GM19397 (cell line): Measurements from ENCODE around the gene AMZ1.
"Not testable (repeated sequence)": the region's sequence is repeated elsewhere in the genome, so short reads cannot be mapped to it uniquely, and the experiment has no call there.

Experiments
- ATAC-seq: cut with Tn5 transposase; IDR thresholded peaks from one replicate; pipeline ENCODE4 v1.9.1; 2021; ENCODE audit warnings: mild to moderate bottlenecking, moderate library complexity; ENCODE audit not compliant: unreplicated experiment

Gene AMZ1

DNA sequence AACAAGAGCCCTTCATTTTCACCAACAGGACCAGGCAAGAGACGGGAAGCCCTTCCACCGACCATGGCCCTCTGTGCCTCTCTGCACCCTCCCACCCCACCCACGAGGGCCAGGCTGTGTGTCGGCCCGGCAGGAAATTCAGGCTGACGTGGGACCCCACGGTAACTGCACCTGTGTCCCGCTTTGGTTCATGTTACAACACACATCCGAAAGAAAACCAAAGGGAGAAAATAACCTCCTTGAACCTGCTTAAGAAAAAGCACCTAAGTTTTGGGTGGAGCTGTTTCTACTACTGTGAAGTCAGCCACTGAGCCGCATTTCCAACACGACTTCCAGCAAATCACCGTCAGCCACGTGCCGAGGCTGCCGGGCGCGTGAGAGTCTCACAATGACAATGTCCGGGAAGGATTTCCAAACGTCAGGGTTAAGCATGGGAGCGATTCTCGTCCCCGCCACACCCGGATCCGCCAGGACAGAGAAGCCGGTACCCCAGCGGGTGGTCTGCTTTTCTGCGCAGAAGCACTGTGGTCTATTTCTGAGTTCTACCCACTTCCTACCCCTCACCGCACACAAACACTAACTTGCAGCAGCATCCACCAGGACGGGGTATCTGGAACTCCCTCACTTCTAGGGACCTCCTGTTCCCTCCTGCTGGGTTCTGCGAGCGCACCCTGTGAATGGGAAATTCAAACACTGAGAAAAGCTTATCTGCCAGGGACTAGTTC lies 36.6 kb downstream of the AMZ1 start:
- ATAC-seq, result no peak

DNA sequence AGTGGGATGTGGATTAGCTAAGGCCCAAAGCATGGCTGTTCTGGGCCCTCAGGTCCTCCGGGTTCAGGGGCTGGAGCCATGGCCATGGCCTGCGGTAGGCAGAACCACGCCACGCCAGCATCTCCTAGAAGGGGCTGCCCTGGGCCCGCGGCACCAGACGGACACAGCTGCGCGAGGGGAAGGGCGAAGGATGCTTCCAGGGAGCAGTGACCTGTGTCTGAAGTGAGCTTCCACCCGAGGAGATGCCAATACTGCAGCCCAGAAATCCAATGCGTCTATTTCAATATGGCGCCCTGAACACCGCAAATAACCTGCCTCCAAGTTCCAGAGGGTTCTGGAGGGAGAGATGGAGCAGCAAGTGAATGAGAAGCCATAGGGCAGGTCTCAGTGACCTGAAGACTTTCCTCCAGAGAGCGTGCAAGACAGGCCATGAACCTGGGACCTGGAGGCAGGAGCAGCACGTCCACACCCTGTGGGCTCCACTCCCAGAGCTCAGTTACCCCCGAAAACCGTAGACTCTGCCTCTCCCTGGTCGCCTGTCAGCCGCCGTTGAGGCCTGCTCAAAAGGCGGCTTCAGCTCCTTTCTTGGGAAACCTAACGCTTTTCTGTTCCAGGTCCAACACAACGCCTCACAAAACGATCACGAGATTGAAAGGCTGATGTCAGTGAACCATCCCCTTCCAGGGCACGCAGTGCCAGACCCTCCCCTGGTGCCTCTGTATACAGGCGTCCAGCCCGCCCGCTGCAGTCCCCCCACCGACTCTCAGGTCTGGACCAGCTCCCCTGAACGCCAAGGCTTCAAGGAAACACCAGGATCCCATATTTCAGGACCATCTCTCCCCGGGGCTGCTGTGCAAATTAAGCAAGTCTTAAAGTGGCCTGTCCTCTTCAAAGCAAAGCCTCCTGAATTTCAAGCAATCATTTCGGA lies 37.4 kb downstream of the AMZ1 start:
- ATAC-seq, result no peak

DNA sequence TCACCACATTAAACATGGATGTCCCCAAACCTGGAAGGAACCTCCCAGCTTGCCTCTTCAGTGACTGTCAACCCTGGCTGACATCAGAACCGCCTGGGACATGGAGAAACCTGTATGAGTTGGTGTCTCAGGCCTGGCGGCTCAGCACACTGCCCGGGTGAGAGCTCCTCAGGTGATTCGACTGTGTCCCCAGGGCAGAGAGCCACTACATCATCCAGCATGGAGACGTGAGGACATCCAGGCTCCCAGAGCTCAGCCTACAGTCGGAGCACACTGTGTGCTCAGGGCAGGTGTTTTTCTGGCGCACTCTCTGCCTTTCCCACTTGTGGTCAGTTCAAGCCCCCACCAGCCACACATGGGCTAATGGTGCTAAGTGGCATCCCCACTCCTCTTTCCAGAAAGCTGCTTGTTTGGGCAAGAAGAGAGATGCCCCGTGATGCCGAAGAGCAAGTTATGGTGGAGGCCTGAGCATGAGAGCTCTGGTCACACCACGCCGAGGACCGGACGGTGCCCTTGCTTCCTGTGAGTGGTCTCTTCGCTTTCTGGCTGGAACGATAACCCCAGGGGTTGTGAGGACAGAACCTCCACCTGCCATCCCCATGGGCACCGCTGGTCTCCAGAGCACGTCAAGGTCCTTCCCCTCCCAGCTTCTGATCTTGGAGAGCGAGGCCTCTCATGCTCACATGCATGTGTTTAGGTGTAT lies 38.5 kb downstream of the AMZ1 start:
- ATAC-seq, result no peak

DNA sequence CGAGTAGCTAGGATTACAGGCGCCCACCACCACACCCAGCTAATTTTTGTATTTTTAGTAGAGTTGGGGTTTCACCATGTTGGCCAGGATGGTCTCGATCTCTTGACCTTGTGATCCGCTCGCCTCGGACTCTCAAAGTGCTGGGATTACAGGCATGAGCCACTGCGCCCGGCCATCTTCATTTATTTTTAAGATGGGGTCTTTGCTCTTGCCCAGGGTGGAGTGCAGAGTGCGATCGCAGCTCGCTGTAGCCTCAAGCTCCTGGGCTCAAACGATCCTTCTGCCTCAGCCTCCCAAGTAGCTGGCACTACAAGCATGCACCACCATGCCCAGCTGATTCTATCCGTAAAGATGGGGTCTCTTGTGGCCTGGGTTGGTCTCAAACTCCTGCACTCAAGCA lies 39.2 kb downstream of the AMZ1 start:
- not testable (repeated sequence) for ATAC-seq

DNA sequence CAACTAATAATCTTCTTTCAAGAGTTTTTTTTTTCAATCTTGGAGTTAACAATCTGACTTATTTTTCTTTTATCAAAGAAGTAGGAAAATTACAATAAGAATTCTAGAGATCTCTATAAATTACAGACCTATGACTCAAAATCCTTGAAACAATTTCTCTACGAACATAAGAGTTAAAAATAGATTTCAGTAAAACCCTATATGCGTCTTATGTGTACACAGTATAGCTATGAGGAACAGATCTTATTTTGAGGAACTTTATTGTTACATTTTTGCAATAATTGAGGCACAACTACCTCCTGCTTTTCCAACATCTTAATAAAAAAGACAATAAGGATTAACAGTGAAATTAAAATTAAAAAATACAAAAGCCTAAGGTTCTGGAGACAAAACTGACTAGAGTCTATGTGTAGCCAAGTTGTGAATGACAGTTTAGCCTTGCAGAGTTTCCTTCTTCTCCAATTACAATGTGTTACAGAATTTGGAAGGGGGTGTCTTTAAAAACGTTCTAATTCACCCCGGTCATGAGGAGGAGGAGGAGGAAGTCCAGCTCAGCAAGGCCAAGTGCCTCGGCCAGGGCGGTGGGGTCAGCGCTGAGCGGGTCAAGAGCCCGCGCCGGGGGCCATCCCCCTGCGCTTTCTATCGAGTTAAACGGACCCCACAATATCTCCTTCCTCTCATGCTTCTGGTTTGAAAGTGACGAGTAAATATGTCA lies 40.5 kb downstream of the AMZ1 start:
- ATAC-seq, result no peak

DNA sequence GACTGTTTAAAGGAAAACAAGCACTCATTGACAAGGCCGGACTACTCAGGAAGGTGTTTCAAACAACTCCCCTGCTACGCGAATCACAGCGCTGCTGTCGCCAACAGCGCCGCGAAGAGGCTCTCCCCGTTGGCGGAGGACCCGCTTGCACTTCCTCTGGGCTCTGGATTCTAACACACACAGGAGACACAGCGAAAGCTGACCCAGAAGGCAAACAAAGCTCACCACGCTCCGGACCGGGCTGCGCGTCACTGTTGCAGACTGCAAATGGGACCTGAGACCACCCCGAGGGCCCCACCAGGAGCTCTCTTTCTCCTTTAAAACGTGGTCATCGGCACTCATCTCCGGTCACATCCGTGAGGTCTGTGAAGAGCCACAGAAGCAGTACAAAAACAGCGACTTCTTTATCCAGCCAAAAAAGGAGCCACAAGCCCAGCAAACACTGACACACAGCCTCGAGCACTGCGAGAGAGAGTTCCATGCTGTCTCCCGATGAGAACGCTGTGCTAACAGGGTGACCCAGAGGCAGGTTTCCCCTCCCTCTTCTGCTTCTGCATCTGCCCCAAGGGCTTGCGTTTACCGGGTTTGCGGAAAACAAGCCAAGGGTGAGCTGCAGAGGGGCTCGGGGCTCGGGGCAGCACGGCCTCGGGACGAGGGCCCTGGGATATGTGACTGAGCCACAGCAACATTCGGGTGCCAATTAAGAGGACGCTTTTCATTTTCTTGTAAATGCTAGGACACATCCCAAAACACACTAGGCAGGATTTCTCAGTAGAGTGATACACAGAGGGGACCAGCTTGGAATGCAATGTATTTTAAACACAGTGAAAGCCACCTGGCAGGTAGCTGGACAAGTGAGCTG lies 41.3 kb downstream of the AMZ1 start:
- no peak for ATAC-seq

DNA sequence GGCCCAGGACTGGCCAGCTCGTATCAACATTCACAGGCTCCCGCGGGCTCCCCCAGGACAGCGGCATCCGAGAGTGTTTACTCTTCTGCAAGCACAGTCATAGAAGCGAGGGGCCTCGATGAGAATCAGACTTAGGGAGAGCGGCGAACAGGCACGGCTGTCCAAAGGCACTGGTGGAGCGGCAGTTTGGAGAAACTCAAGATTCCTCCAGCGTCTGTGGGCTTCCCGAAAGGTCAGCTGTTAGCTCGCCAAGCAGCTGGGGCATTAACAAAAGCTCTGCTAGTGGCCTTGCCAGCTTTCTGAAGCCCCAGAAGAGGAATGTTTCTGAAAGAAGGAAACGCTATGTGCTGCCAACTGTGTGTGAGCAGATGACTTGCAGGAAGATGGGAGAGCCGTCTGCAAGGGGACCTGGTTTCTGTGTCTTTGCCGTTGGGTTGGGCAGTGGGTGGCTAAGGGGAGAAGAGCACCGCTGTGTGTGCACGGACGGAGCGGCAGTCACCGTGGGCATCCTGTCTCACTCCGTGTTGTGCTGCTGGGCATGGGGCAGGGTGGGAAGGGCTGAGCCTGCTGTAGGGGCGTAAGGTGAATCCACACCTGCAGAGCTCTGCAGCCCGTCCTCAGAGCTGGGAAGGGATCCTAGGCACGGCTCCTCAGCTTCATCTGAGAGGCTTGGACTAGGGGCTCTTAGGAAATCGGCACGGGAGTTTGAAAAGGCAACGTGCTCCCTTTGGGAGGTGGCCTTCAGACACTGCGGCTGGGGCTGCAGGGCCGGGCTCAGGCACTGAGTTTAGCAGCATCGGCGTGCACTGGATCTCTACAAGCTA lies 42.1 kb downstream of the AMZ1 start:
- ATAC-seq, result no peak

DNA sequence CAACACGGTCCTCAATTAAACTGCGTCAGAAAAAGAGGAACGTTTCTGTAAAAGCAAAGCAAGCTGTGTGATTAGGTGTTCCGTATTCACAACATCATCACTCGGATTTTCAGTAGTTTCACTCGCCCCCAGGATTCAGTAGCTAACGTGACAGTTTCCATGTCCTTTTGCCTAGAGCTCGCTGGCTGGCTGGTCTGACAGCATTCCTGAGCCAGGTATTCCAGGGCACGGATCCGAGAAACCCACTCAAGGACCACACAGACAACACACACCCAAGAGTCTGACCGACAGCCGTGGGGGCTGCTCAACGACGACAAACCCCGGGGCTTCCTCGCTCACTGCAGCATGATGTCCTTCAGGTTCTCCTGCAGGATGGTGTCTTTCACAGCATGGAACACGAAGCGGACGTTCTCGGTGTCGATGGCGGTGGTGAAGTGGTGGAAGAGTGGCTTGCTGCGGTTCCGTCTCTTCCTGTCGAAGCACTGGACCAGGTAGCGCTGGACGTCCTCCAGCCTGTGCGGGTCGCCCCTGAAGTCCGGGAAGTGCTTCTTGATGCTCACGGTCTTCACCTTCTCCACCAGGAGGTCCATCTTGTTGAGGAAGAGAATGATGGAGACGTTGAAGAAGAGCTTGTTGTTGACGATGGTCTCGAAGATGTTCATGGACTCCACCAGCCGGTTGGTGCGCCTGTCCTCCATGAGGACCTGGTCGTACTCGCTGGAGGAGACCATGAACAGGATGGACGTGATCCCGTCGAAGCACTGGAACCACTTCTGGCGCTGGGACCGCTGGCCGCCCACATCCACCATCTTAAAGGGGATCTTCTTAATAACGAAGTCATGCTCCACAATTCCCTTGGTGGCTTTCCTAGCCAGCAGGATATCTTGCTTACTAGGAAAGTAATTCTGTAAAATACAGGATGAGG lies 43.1 kb downstream of the AMZ1 start:
- no peak for ATAC-seq

DNA sequence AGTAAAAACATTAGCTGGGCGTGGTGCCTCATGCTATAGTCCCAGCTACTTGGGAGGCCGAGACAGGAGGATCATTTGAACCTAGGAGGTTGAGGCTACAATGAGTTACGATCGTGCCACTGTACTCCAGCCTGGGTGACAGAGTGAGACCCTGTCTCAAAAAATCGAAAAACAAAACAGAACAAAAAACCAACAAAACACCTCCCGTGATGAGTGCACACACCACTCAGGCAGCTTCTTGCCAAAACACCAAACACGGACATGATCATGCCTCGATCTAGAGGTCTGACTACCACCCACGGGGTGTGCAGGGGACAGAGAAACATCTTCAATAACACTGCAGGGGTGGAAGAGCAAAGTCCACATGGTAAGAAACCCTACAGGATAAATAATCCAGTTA lies 44.4 kb downstream of the AMZ1 start:
- ATAC-seq, result no peak

DNA sequence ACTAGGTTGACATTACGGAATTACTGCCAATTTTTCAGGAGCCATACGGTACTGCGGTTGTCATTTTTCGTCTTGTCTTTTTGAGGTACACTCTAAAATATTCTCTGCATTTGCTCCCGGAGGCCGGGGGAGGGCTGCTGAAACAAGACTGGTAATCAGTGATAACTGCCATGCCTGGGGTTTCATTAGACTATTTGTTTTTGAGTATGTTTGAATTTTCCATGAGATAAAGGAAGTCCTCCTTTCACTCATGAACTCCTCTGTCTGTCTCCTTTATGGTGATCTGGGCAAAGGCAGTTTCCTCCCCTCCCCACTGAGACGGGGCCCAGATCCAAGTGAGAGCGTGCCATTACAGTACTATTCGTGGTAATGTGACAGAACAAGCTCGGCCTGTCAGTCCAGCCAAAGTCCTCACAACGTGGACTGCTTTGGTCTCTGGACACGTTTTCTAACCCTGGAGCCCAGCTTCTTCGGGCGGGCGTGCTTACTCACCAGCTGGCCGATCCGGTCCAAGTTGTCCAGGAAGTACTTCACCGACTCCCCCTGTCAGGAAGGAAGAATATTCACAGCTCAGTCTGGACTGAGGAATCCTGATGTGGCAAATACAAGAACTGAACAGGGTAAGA lies 45.1 kb downstream of the AMZ1 start:
- ATAC-seq, result no peak

DNA sequence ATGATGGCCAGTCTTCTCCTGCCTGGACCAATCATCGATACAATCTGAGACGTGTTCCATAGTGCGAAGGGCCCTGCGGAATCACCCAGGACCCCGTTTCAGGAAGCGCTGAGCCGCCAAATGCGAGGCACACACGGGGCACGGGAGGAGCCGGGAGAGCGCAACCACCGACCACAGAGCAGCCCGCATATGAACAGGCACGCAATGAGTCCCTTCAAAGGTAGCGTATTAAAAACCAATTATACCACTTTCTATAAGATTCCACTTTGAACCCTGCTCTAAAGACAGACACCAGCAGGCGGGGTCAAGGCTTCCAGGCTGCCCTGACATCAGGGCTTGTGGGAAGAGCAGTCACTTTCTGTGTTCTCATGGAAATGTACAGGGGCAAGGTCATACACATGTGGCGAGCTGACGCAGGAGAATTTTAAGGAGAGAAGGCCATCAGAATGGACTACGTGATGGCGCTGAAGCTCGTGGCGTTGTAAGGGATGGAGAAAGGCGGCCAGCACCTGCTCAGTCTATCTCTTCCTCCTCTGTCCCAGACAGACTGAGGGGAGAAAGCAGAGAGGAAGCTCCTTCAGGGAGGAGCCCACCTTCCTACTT lies 46.2 kb downstream of the AMZ1 start:
- ATAC-seq, result no peak

DNA sequence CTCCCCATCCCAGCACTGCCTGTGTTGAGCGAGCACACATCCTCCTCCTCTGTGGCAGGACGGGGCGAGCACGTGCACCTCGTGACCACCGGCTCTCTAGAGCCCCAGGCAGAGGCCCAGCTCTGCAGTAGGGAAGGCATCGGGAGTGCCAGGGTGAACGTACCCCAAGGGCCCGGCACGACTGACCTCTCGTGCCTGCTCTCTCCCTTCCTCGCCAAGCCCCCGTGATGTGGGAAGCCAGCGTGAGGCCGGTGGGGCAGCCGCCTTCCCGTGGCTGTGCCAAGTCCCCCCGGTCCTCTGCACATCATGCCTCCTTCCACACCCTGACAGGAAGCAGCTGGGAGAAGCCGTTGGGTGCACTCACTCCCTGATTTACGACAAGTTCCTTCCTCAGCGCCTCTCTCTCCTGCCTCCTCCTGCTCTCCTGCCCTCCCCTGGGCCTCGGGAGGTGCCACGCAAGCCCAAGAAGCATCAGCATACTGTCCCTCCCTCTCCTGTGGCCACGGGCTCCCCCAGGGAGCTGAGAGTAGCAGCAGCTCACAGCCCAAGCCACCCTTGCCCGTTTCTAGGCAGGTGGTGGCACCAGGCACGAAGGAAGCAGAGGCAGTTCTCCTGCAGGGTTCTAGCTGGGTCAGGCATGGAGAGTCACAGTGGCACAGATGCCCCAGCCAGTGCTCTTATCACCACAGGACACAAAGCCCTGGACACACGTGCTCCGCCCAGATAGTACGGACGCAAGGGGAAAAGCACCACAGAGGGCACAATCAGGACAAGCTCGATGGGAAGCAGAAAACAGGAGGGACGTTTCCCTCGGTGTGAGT lies 47.0 kb downstream of the AMZ1 start:
- ATAC-seq, result no peak

DNA sequence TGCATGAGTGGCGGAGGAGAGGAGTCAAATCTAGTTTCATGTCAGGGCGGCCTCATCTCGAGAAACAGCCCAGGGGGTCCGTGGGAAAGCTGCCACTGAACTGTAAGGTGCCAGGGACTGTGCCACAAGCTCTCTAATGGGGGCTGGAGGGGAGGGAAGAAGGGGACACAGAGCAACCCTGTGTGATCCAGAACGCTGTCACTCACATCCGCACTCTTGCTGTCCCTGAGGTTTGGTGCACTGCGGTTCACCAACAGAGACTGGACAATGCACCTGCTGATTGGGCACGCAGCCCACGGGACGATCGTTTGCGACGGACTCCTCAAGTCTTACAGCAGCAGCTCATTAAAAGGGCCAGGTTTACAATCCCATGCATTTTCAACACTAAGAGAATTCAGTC lies 47.7 kb downstream of the AMZ1 start:
- no peak for ATAC-seq

DNA sequence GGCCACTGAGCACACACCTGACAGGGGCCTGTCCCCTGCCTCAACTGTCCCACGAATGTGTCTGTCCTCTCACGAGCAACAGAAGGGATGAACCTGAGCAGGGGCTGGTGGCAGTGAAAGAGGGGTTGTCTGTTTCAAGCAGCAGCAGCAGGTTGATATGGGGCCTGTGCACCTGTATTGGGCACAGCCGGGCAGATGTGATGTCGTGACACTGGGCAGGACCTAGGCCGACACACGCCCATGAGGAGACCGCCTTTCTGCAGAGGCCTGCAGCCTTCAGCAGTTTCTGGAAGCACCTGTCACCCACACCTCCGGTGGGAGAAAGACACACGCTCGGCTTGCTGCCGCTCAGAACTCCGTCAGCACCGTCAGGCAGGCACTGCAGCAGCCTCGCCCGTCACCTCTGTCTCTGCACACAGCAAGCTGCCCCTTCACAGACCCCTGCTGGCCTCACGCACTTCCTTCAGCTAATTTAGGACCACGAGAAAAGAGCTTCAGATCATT lies 48.5 kb downstream of the AMZ1 start:
- no peak for ATAC-seq

DNA sequence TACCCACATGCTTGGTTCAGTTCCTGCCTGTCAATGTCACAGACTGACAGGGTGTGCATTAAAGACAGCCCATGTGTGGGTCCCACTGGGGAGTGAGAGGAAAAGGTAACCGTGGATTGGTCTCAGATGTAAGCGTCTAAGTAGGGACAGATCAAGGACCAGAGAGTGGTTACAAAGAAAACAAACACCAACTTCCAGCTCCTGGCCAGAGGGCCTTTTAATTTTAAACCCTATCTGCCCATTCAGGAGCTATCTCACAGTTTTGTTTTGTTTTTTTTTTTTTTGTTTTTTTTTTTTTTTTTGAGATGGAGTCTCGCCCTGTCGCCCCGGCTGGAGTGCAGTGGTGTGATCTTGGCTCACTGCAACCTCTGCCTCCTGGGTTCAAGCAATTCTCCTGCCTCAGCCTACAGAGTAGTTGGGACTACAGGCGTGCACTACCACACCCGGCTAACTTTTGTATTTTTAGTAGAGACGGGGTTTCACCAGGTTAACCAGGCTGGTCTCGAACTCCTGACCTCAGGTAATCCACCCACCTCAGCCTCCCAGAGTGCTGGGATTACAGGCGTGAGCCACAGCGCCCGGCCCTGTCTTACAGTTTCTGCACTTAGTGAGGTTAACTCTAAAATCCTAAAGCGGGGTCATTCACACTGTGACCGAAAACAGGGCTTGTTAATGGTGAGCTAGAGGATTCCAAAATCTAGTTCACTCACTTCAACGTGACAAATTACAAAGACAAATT lies 49.2 kb downstream of the AMZ1 start:
- ATAC-seq, result not testable (repeated sequence)
